HepG2 (cell line): Measurements from ENCODE around the gene SLC29A1. TPM values are rescaled to one million over a fixed set of nuclear protein-coding genes. Genes with fewer than 3 reads are reported as not detected.

Experiments used
- AKNA ChIP-seq: sonication (generic); formaldehyde crosslinking; IDR thresholded peaks from 2 replicates; pipeline ENCODE4 v1.4.0; 2020; ENCODE audit warnings: missing genetic modification reagents, borderline replicate concordance
- ATRX ChIP-seq: sonication (generic); formaldehyde crosslinking; IDR thresholded peaks from 2 replicates; pipeline ENCODE4 v1.4.0; 2020; ENCODE audit warnings: missing genetic modification reagents, borderline replicate concordance
- BHLHE40 ChIP-seq: IDR thresholded peaks from 2 replicates; pipeline ENCODE4 v1.6.1; 2011; ENCODE audit warnings: low read length, improper control_type of control experiment
- HHEX ChIP-seq: IDR thresholded peaks from 2 replicates; pipeline ENCODE4 v1.6.1; 2016; ENCODE audit warnings: control low read depth
- HIVEP1 ChIP-seq: sonication (generic); formaldehyde crosslinking; IDR thresholded peaks from 2 replicates; pipeline ENCODE4 v1.4.0; 2020; ENCODE audit warnings: mild to moderate bottlenecking, missing genetic modification reagents
- HNRNPUL1 ChIP-seq: fragments of 200-400 bp; formaldehyde crosslinking; IDR thresholded peaks from 2 replicates; pipeline ENCODE4 v1.6.1; 2017; ENCODE audit warnings: low read depth, mild to moderate bottlenecking, low read length, moderate library complexity
- ZBTB4 ChIP-seq: sonication (generic); formaldehyde crosslinking; IDR thresholded peaks from 2 replicates; pipeline ENCODE4 v1.4.0; 2020; ENCODE audit warnings: missing genetic modification reagents, mild to moderate bottlenecking, borderline replicate concordance
- ZNF720 ChIP-seq: sonication (generic); formaldehyde crosslinking; IDR thresholded peaks from 2 replicates; pipeline ENCODE4 v1.4.0; 2020; ENCODE audit warnings: missing genetic modification reagents
- polyA plus RNA-seq, 8 experiments: library from polyadenylated mRNA; depleted of rRNA in 3 of 8; stranded (reverse) in 7 of 8; unstranded in 1 of 8; fragments of >200 nt; fragmentation: Illumina TruSeq in 4 of 8; extraction: Trizol in 4 of 8; gene quantifications; 2 replicates each; pipeline versions ENCODE4 v1.2.1 to v1.2.3, GENCODE V29; 2011 to 2016; ENCODE audit warnings: low read depth in 4 of 8, missing spikeins in 1 of 8, mixed read lengths in 1 of 8; ENCODE audit not compliant: insufficient read depth in 1 of 8
- total RNA-seq, 5 experiments: library from RNA; depleted of rRNA; stranded (reverse); fragments of >200 nt; fragmentation: Illumina TruSeq; extraction: Trizol; gene quantifications; 2 replicates each; pipeline ENCODE4 v1.2.3, GENCODE V29; 2016; ENCODE audit warnings: low read depth in 1 of 5

SLC29A1 gene
- total and polyA plus RNA-seq, 2 of the 13 experiments (the other 11 are each of a cell fraction or from before 2014, with no cell fraction given) = 43.2 to 106 TPM

GRCh38 chr6:44260451-44261297 lies 37.3 kb downstream of the SLC29A1 start (continued):
- no peak for TF ChIP-seq AKNA (CRISPR knock-in tag)
- TF ChIP-seq HIVEP1 (CRISPR knock-in tag) = no peak
- no peak for TF ChIP-seq HHEX (CRISPR knock-in tag)
- TF ChIP-seq ZNF720 (CRISPR knock-in tag) = no peak
- TF ChIP-seq ATRX (CRISPR knock-in tag) = no peak
- TF ChIP-seq ZBTB4 (CRISPR knock-in tag) = no peak
- TF ChIP-seq BHLHE40 = no peak
- no peak for TF ChIP-seq HNRNPUL1
